DMS114 treated with DMSO at 0.1 percent for 48 hours (cell line): ENCODE data around the gene LACTBL1.

Experiments used
- DNase-seq: peaks from one replicate; lab custom pipeline; 2025; ENCODE audit not compliant: unreplicated experiment; lab: John Stamatoyannopoulos, UW

Gene LACTBL1

GRCh38 chr1:22913421-22914141, 59.1 kb downstream of the LACTBL1 start:
- DNase-seq, result no peak

- DNase-seq, result no peak
These were observed 60.4 kb downstream of the LACTBL1 start for GRCh38 chr1:22912311-22912710.

GRCh38 chr1:22910986-22911651, 61.5 kb downstream of the LACTBL1 start:
- DNase-seq, result no peak

- DNase-seq, result no peak
These were observed 62.4 kb downstream of the LACTBL1 start for GRCh38 chr1:22910286-22910685.

- DNase-seq, result no peak
These were observed 63.7 kb downstream of the LACTBL1 start for GRCh38 chr1:22908880-22909426.

- DNase-seq, result no peak
These were observed 65.1 kb downstream of the LACTBL1 start for GRCh38 chr1:22907528-22907927.

- no peak for DNase-seq
These were observed 65.7 kb downstream of the LACTBL1 start for GRCh38 chr1:22906968-22907367.

GRCh38 chr1:22903113-22903512, 69.6 kb downstream of the LACTBL1 start:
- no peak for DNase-seq
